Osteoblast (primary cell): ENCODE measurements around the gene ZCWPW1. TPM values are rescaled to one million over a fixed set of nuclear protein-coding genes. Genes with fewer than 3 reads are reported as not detected.

Experiments used
- DNase-seq: peaks from one replicate; pipeline ENCODE4 v3.0.0; 2011; ENCODE audit warnings: low spot score, mixed read lengths; ENCODE audit not compliant: insufficient read length; ENCODE audit errors: missing footprints
- H2AFZ ChIP-seq: 2 replicates; pipeline ENCODE4 v1.6.0; 2011; ENCODE audit warnings: mild to moderate bottlenecking, low read length
- H3K27ac ChIP-seq: 2 replicates; pipeline ENCODE4 v1.5.1; 2011; ENCODE audit warnings: mild to moderate bottlenecking, low read depth, low read length, moderate library complexity
- H3K27me3 ChIP-seq: 2 replicates; pipeline ENCODE4 v1.6.0; 2012; ENCODE audit warnings: mild to moderate bottlenecking, control low read depth, inconsistent platforms, low read length, moderate library complexity; ENCODE audit not compliant: insufficient read depth
- H3K36me3 ChIP-seq: 2 replicates; pipeline ENCODE4 v1.5.1; 2011; ENCODE audit warnings: mild to moderate bottlenecking, low read length, control low read depth, moderate library complexity; ENCODE audit not compliant: insufficient read depth
- H3K4me1 ChIP-seq: 2 replicates; pipeline ENCODE4 v1.5.1; 2011; ENCODE audit warnings: mild to moderate bottlenecking, low read length, control low read depth, moderate library complexity; ENCODE audit not compliant: insufficient read depth
- H3K4me2 ChIP-seq: 2 replicates; pipeline ENCODE4 v1.6.0; 2011; ENCODE audit warnings: mild to moderate bottlenecking, low read length; ENCODE audit not compliant: insufficient read depth
- H3K4me3 ChIP-seq: fragments of 200-600 bp; sonication (generic); 3 replicates; pipeline ENCODE4 v1.5.1; 2012; ENCODE audit warnings: mild to moderate bottlenecking, low read length, inconsistent platforms; ENCODE audit not compliant: insufficient read depth
- H3K79me2 ChIP-seq: 2 replicates; pipeline ENCODE4 v1.6.0; 2012; ENCODE audit warnings: mild to moderate bottlenecking, low read length, control low read depth, inconsistent platforms; ENCODE audit not compliant: insufficient read depth
- H3K9me3 ChIP-seq: 2 replicates; pipeline ENCODE4 v1.5.1; 2011; ENCODE audit warnings: low read depth, low read length, control low read depth
- H4K20me1 ChIP-seq: 2 replicates; pipeline ENCODE4 v1.6.0; 2012; ENCODE audit warnings: mild to moderate bottlenecking, low read length, control low read depth; ENCODE audit not compliant: insufficient read depth
- CTCF ChIP-seq: IDR thresholded peaks from 2 replicates; pipeline ENCODE4 v1.5.1; 2011; ENCODE audit warnings: mild to moderate bottlenecking, low read depth, low read length, moderate library complexity; ENCODE audit errors: extremely low read depth
- total RNA-seq: library from RNA; depleted of rRNA; stranded (reverse); fragments of >200 nt; gene quantifications from 2 replicates; pipeline ENCODE4 v1.2.3, GENCODE V29; 2012

The ZCWPW1 gene
- total RNA-seq, 1 donor: 2.2 TPM

DNA sequence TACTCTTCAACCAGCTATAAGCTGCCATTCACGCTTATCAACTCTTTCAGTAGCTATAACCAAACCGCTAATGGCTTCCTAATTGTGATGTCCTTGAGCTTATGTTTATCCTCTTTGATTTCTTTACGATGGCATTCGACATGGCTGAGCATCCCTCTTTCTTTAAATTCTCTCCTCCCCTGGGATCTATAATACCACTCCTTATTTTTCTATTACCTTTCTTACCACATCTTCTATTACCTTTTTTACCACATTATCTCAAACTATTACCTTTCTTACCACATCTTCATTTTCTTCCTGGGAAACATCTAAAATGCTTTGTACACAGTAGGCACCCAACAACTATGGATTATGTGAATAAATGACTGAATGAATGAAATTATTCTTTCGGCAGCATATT lies 13.1 kb downstream of the ZCWPW1 start:
- no peak for DNase-seq
- peaks cover 5% of the 10 kb centered on the region for H3K4me1 ChIP-seq
- H2AFZ ChIP-seq: no peak overlapping the region
- no peaks in the 10 kb centered on the region for H4K20me1 ChIP-seq
- H3K4me2 ChIP-seq: no peak overlapping the region
- TF ChIP-seq CTCF: no peak
- no peaks in the 10 kb centered on the region for H3K9me3 ChIP-seq
- H3K36me3 ChIP-seq: no peaks in the 10 kb centered on the region
- H3K4me3 ChIP-seq: no peak overlapping the region
- H3K27ac ChIP-seq: no peak overlapping the region
- H3K79me2 ChIP-seq: no peaks in the 10 kb centered on the region
- H3K27me3 ChIP-seq: no peaks in the 10 kb centered on the region

GRCh38 chr7:100413889-100414288 lies 14.6 kb downstream of the ZCWPW1 start:
- Histone ChIP-seq H3K79me2 (no peaks in the 10 kb centered on the region), H3K36me3 (no peaks in the 10 kb centered on the region), H4K20me1 (no peaks in the 10 kb centered on the region), H3K9me3 (no peaks in the 10 kb centered on the region), H3K27ac (no peak overlapping the region), H3K4me2 (no peak overlapping the region), H3K4me1 (peaks cover 1% of the 10 kb centered on the region), H3K4me3 (no peak overlapping the region), H2AFZ (no peak overlapping the region), H3K27me3 (peaks cover 8% of the 10 kb centered on the region)
- TF ChIP-seq CTCF: no peak
- DNase-seq: no peak

GRCh38 chr7:100413346-100413745 lies 15.2 kb downstream of the ZCWPW1 start:
- no peak overlapping the region for H3K4me3 ChIP-seq
- no peaks in the 10 kb centered on the region for H3K4me1 ChIP-seq
- H3K27ac ChIP-seq: no peak overlapping the region
- TF ChIP-seq CTCF: no peak
- no peak overlapping the region for H3K4me2 ChIP-seq
- no peaks in the 10 kb centered on the region for H4K20me1 ChIP-seq
- H3K79me2 ChIP-seq: no peaks in the 10 kb centered on the region
- H3K36me3 ChIP-seq: no peaks in the 10 kb centered on the region
- H2AFZ ChIP-seq: no peak overlapping the region
- no peaks in the 10 kb centered on the region for H3K9me3 ChIP-seq
- peaks cover 8% of the 10 kb centered on the region for H3K27me3 ChIP-seq
- no peak for DNase-seq

GRCh38 chr7:100411101-100411500 lies 17.4 kb downstream of the ZCWPW1 start:
- TF ChIP-seq CTCF: no peak
- Histone ChIP-seq H3K36me3 (no peaks in the 10 kb centered on the region), H3K79me2 (no peaks in the 10 kb centered on the region), H3K27me3 (peaks cover 11% of the 10 kb centered on the region), H3K9me3 (no peaks in the 10 kb centered on the region), H3K27ac (no peak overlapping the region), H3K4me3 (no peak overlapping the region), H3K4me1 (peaks cover 5% of the 10 kb centered on the region), H2AFZ (no peak overlapping the region), H4K20me1 (peaks cover 2% of the 10 kb centered on the region), H3K4me2 (no peak overlapping the region)
- no peak for DNase-seq
